Left lobe of liver (tissue), 2 donors: Measurements from ENCODE around the gene TGFB3. TPM values are rescaled to one million over a fixed set of nuclear protein-coding genes. Genes with fewer than 3 reads are reported as not detected.
"Not testable (repeated sequence)": the region's sequence is repeated elsewhere in the genome, so short reads cannot be mapped to it uniquely, and the experiment has no call there.

Experiments
- ATAC-seq: fragments of 200-7000 bp; cut with Tn5 transposase; one replicate; pipeline ENCODE4 v1.9.1; 2020; ENCODE audit warnings: mild to moderate bottlenecking, moderate library complexity
- DNase-seq: peaks from one replicate; pipeline ENCODE4 v3.0.0-alpha.2; 2020; ENCODE audit warnings: low spot score
- total RNA-seq: library from RNA; stranded (reverse); gene quantifications from one replicate; pipeline ENCODE4 v1.2.1, GENCODE V29; 2021
- donor health status: DM: no; HTN: no; CAD: no; lungs with moderate emphysema.
- donor health status: DM: no; HTN: yes; CAD: no.

The TGFB3 gene
- total RNA-seq = 5.5 TPM

DNA sequence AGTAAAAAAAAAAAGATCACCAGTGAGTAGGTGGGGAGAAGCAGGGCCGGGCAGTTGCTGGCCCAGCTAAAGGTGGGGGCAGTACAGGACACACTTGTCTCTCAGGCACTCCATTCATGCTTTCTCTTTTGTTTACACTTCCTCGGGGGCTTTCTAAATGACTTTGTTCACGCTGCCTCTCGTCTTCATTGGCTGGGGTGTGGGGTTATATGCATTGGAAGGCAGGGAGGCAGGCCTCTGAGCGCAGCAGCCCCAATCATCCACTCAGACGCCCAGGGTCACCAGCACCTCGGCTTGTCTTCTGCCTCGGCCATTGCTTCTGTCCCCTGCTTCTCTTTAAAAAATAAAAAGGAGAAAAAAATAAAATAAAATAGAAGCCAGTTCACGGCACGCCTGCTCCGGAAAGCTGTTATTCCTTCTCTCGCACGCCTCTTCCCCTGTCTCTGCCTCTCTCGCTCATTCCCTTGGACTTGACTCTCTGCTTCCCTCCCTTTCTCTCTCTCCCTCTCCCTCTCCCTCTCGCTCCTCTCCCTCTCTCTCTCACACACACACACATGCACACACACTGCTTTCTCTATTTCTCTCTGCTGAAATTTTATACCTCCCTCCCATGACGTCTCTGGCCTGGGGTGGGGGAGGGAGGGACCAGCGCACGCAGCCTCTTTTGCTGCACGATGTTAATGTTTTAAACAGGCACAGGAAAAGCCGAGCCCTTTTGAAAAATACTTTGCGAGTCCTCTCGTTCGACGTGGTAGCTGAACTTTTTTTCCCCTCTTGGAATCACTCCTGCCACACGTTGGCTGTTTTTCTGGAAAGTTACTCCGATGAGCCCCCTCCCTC is at the start of gene TGFB3:
TGFB3 (minus strand) TSS at position 570 of the 840 bp plus-strand sequence. CDS start 1,102 bp downstream, outside the sequence.
- peak; percentile 67 for ATAC-seq

DNA sequence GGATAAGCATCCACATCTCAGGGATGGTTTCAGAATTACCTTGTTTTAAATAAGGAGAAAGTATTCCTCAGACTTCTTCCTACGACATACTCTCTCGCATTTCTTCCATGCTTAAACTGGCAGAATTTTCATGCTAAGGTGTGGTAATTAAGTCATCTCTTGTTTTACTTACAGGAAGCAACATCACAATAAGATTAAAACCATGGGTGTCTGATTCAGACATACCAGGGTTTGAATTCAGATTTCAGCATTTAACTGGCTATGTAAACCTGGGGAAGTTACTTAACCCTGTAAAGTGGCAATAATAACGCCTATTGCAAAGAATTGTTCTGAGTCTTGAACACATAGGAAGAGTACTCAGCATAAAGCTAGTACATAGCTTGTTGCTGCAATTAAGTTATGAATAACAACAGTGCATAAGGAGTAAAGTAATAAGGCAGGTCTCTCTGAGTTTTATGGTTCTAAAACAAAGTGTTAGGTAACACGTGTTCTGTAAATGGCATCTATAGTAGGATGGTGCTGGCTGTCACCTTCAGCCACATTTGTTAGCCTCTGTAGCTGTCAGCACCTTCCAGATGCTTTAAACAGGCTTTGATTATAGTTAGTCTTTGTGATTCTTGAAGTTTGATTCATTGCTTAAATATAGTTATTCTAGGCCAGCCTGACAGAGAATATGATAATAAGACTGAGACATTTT is 42.6 kb upstream of the TGFB3 start:
- DNase-seq = no peak
- ATAC-seq = no peak

More for the DNA sequence above, at the start of gene TGFB3:
- peak; percentile 76 for DNase-seq

DNA sequence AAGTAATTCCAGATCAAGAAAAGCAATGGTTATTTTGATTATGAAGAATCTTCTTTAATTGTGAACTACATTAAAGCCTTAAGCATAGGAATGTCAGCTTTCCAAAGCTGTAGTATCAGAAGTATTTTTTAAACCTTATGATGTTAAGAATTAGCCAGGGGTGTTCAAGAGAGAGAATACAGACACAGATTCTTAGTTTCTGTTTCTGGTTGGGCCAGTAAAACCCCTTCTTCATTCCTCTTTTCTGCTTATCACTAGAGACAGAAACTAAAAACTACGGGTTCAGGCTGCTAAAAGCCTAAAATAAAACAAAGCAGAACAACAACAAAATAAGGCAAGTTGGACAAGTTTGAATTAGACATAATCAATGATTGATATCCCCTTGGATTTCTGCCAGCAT is 42.0 kb upstream of the TGFB3 start:
- DNase-seq (no peak), ATAC-seq (no peak)

DNA sequence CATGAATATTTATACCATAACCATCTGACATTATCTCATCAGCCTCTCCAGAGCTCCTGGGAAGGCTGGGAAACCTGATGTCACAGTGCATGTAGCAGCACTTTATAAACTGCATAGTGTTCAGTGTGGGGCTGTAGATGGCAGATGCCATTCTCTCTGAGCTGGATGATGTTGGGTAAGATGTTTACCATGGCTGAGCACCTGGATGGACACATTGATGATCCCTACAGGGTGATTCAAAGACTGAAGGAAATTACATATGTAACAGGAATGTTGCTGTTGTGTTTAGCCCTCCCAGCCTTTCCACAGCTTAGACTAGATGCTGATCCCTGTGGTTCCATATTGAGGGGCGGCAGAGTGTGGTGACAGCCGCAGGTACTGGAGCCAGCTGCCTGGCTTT is 41.2 kb upstream of the TGFB3 start:
- no peak for ATAC-seq
- no peak for DNase-seq

DNA sequence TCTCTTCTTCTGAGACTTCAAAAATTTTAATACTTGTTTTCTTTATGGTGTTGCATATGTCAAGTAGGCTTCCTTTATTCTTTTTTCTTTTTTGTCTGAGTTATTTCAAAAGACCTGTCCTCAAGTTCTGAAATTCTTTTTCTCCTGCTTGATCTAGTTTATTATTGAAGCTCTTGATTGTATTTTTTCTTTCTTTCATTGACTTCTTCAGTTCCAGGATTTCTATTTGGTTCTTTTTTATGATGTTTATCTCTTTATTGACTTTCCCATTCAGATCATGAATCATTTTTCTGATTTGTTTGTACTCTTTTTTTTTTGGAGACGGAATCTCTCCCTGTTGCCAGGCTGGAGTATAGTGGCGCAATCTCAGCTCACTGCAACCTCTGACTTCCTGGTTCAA is 37.9 kb upstream of the TGFB3 start:
- DNase-seq (no peak), ATAC-seq (no peak)

DNA sequence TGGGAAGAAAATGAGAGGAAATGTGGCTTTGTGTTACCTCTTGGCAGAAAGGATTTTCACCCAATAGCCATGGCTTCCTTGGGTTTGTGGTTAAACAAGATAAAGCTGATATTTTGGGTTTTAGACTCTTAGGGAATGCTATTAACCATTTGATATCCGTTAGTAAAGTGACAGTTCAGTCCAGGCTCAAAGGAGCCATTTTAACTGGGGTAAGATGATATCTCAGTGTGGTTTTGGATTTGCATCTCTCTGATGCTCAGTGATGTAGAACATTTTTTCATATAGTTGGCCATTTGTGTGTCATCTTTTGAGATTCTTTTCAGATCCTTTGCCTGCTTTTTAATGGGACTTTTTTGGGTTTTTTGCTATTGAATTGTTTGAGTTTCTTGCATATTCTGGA is 33.9 kb upstream of the TGFB3 start:
- ATAC-seq (no peak), DNase-seq (no peak)

DNA sequence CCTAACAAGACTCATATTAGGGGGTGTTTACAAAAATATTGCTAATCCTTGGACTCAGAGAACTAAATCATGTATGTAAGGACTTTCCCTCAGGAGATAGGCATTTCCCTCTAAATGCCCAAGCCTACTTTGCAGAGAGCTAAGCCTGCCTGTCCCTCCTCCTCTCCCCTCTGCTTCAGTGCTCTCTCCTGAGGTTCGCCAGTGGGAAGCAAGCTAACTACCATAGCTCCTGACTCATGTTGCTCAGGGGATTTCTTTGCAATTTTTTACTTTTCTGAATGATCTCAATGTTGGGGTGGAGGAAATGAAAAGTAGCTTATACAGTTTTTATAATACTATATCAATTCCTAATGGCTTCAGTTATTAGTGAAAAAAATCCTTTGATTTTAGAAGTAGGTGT is 33.4 kb upstream of the TGFB3 start:
- DNase-seq (no peak), ATAC-seq (no peak)

DNA sequence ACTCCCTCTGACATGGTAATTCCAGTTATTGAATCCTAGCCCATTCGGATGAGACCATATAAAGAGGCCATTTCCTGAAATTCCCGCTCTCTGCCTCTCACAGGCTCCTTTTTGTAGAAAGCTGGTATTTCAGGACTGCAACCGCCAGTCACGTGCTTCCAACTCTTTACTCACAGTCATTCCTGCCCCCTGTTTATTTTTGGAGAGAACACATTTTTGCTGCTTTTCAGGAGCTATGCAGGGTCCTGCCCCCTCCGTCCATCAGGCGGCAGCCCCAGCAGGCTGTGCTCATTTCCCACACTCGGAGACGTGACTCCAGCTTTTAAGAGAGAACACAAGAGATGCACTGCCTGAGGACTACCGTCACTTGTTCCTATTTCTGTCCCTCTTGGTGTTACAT is 30.6 kb upstream of the TGFB3 start:
- no peak for DNase-seq
- peak; percentile 53 for ATAC-seq

DNA sequence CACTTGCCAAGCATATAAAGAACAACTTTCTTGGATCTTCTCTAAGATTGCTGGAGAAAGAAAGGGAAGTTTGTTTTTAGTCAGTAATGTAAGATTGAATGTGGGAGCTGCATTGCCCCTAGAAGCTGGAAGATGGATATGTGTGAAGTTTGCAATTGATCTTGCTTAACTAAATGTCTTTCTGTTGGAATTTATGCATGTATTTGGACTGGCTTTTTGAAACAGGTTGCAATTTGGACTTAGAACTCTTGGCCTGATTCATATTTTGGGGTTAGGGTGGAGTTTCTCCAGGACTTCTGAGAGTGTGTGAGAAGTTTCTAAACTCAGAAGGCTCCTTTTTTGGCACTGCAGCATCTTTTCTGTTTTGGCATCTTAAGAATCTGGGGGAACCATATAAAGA is 30.1 kb upstream of the TGFB3 start:
- ATAC-seq (peak; percentile 77), DNase-seq (no peak)

DNA sequence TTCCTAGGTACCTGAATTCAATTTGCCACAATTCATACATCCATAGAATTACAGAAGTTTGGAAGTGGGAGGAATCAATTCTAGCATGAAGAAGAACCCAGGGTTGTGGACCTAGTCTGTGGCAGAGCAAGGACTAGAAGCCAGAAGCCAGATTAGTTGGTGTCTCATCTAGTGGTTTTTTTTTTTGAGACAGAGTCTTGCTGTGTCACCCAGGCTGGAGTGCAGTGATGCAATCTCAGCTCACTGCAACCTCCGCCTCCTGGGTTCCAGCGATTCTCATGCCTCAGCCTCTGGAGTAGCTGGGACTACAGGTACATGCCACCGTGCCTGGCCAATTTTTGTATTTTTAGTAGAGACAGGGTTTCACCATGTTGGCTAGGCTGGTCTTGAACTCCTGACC is 27.8 kb upstream of the TGFB3 start:
- ATAC-seq, DNase-seq: not testable (repeated sequence)

DNA sequence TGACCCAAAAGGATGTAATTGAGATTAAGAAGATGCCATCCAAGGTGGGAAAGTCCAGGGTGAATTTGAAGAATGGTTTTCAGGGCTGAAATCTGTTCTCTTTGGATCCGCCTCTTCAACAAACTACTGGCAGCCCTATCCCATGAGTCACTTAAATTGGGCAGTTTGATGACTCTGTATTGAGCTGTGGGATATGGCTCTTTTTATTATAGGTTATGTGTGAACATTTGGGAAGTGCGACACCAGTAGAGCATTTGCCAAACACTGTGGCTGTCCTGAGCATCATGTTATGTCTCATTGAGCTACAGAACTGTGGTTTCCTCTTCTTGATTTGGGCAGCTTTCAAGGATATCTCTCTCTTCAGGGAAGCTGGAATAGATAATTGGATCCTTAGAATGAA is 26.1 kb upstream of the TGFB3 start:
- ATAC-seq (no peak), DNase-seq (no peak)

DNA sequence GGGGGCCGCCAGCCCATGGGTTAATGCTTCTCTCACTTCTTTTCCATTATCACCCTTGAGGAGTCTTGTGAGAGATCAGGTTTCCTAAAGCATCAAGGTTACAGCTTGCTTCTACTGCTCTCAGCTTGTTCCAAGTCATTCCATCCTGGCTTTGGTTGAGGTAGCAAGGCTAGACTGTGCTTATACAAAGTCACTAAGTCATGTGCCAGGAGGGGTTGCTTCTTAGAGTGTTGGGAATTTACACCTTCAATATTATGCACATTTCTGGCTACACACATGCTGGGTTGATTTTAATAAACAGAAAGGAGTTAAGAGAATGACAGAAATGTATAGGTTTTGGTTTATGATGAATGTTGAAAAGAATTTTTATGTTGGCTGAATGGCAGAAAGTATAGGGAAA is 25.6 kb upstream of the TGFB3 start:
- DNase-seq = no peak
- no peak for ATAC-seq

DNA sequence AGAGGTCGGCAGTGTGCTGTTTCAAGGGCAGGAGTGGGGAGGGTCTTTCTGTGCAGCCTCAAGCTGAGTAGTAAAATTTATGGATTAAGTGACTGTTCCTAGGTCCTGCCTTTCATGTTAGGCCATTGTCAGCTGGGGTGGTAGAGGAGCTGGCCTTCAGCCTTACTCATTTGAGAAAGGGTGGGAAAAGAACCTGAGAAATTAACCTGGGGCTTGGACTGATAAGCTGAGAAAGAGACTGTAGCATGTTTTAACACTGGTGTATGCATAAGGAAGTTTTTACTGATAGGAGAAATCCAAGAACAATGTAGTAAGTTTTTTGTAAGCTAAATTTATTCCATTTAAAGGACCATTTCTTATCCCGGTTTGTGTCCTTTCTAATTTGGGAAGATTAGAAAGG is 24.5 kb upstream of the TGFB3 start:
- DNase-seq (no peak), ATAC-seq (no peak)

DNA sequence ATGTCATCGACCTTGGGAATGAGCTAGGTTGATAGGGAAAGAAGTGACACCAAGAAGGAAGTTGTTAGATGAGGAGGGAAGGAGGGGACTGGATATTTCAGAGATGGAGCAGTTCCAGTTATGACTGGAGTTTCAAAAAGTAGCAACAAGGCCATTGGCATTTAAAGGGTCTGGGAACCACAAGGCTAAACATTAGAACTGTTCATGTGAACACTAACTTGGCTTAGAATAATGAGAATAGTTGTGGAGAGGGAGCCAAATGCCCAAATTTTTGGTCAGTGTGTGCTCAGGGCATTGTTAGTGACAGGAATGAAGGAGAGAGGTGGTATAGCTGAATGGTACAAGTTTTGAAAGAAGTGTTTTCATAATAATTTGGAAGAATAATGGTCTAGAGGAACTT is 20.6 kb upstream of the TGFB3 start:
- no peak for ATAC-seq
- DNase-seq = no peak

DNA sequence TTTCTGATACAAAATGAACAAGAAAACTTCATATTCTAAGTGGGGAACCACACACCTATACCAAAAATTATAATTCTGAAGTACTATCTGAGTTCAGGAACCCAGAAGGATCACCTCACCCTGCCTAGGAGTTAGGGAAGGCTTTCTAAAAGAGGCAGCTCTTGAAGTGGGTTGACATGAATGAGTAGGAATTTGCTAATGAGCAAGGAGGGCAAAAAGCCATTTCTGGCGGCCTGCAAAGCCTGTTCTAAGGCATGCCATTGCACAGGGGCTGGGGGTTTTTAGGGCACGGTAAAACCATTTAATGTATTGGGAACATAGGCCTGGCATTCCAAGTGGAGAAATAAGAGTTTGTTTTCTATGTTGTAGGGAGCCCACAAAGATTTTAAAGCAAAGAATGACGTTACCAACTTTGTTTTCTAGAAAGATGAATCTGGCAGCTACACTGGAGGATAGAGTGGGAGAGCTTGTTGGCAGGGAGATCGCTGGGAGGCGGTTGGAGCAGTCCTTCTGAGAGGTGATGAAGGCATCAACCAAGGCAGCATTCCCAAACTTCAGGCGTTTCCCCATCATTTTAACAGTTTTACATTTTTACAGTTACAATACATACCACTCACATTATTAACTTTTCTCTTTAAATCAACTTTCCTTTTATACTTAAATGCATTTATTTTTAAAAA is 17.9 kb upstream of the TGFB3 start:
- no peak for ATAC-seq
- no peak for DNase-seq

DNA sequence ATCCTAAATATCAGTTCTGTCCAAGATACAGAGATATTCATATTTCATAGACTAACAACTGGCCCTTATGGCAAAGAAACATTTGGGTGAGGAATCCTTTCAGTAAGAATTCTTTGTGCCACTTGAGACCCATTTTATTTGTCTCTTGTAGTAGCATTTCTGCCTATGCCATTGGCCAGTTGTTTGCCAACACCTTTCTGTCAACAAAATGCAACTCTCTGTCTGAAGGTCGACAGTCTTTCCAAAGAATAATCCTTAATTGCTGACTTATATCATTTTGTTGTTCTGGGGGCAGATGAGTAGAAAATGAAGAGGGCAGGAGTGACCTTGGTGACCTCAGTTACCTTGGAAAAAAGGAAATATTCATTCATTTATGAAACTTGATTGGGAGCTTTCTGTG is 14.7 kb upstream of the TGFB3 start:
- peak; percentile 52 for ATAC-seq
- no peak for DNase-seq

DNA sequence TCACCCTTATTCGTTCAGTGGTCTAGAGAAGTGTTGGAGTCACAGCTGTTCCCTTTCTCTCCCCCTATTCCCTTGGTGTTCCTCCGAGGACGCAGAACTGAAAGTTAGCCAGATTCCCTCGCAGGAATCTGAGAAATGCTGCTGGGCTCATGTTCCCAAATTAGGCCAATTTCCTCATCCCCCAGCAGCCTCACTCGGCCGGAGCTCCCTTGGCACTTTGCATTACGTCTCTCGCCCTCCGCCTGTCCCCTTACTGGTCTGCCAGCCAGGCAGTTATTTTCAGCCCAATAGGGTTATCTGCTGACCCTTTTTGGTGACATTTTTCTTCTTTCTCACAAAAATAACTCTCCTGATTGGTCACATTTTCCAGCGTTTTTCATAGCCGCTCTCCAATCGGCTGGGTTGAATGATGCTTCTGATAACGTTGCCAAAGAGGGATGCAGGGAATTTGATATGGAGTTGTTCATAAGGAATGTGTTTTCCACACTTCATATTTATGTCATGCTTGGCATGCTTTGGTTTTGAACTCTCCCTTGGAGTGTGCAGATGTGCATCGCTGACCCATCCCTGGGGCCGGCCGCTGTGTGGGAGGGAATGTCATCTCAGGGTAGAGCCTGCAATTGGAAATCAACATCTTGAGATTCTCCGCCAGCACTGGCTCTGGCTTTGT is 13.7 kb upstream of the TGFB3 start:
- no peak for DNase-seq

DNA sequence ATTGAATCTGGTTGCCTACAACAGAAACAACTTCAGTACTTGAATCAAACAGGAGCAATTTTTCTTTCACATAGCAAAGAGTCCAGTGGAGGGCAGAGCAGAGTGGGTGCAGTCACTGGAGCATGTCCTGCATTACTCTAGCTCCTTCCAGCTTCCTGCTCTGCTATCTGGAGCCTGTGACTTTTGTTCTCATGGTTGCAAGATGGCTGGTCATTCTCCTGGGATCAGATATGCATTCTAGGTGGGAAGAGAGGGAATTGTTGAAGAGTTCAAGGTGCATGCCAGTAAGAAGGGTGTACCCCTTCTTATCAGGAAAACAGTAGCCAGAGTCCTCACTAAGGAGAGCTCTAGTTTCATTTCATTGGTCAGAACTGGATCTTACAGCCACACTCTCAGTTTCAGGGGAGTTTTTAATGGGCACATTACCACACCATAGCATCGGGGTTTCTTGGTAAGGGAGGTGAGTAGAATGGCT is 11.8 kb upstream of the TGFB3 start:
- no peak for ATAC-seq
- no peak for DNase-seq

More for the DNA sequence above, 13.7 kb upstream of the TGFB3 start:
- ATAC-seq = peak; percentile 42

DNA sequence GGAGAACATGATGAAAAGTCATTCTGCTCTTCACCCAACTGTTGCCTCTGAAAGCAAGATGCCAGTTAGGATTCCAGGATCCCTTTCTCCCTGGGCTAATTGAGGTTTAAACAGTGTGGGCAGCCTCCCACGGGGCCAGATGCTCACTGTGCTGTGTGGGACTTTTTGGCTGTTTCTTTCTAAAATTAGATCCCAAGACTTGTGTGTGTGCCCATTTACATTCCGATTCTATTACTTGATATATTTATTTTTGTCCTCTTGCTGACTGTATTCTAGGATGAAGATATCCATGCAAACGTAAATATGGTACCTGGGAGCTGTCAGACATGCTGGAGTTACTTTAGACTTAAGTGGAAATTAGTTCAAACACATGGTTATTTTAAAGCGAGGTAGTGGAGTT is 10.0 kb upstream of the TGFB3 start:
- no peak for DNase-seq

DNA sequence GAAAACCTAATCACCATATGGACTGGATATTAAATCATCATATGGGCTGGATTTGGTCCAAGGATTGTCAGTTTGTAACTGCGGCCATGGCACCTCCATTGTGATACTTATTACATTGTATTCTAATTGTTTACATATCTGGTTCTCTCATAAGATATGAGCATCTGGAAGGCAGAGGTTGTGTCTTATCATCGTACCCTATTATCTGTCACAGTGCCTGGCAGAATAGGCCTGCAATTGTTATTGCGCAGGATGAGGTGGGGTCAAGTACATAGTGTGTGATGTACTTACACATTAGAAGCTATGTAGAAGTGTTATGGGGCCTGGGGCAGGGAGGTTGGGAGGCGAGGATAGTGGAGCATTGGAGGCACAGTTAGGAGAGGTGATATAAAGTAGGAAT is 8.5 kb upstream of the TGFB3 start:
- DNase-seq (no peak), ATAC-seq (no peak)

More for the DNA sequence above, 10.0 kb upstream of the TGFB3 start:
- no peak for ATAC-seq

DNA sequence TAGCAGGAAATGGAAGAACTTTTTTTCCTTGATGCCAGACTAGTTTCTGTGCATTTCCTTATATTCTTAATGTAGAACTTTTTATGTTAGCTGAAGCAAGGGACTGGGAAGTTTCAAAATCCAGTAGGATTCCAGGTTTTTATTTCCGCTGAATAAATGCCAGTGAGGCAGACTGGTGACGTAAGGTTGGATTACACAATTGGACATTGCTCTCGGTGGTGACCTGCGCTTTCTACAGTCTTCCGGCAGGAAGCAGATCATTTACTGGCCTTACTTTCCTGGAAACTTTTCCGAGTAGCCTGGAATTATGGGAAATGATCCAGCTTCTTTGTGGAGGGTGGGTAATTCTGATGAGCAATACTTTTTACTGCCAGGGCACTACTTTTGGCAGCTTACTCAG is 7.3 kb upstream of the TGFB3 start:
- peak; percentile 60 for ATAC-seq
- peak; percentile 83 for DNase-seq
